B cell (primary cell): ENCODE results near the gene PAFAH1B2. TPM values are rescaled to one million over a fixed set of nuclear protein-coding genes. Genes with fewer than 3 reads are reported as not detected.

Experiments used
- ATAC-seq: fragments of 200-7000 bp; cut with Tn5 transposase; one replicate; pipeline ENCODE4 v1.10.0; 2021; ENCODE audit warnings: low read depth, mild to moderate bottlenecking, moderate number of reproducible peaks, moderate library complexity
- CTCF ChIA-PET: fragments of 350-600 bp; sonication (Branson Sonifier 250); formaldehyde crosslinking; loops from one replicate; lab custom pipeline; 2021; ENCODE audit warnings: antibody characterized with exemption, inconsistent platforms; lab: Charles Lee
- POLR2A ChIA-PET: fragments of 350-600 bp; sonication (Branson Sonifier 250); formaldehyde crosslinking; loops from one replicate; lab custom pipeline; 2021; ENCODE audit warnings: antibody characterized with exemption; lab: Charles Lee
- DNase-seq: peaks from one replicate; pipeline ENCODE4 v3.0.0; 2013
- H2AFZ ChIP-seq: 2 replicates; pipeline ENCODE4 v1.6.1; 2012; ENCODE audit warnings: mild to moderate bottlenecking, low read depth, low read length; ENCODE audit not compliant: insufficient read depth, poor library complexity, severe bottlenecking
- H3K27ac ChIP-seq, 2 donors: 1 replicate in 1 of 2; 2 replicates in 1 of 2; pipeline ENCODE4 v1.5.1; 2012 to 2013; ENCODE audit warnings: low read length in 2 of 2, mild to moderate bottlenecking in 2 of 2, moderate library complexity in 1 of 2
- H3K27me3 ChIP-seq, 4 experiments: fragments of 200-600 bp in 1 of 4; sonication (generic) in 1 of 4; replicated peaks in 1 of 4; 1 replicate in 2 of 4; 2 replicates in 2 of 4; pipeline versions ENCODE4 v1.6.1 to v1.7.0; 2013 to 2016; ENCODE audit warnings: low read length in 3 of 4, mild to moderate bottlenecking in 2 of 4, mixed read lengths in 1 of 4, moderate library complexity in 1 of 4; ENCODE audit not compliant: insufficient read depth in 4 of 4, control insufficient read depth in 3 of 4; ENCODE audit errors: control extremely low read depth in 1 of 4
- H3K36me3 ChIP-seq, 2 experiments: replicated peaks in 1 of 2; 1 replicate in 1 of 2; 2 replicates in 1 of 2; pipeline versions ENCODE4 v1.6.1 to v1.7.1; 2013; ENCODE audit warnings: low read length in 1 of 2; ENCODE audit not compliant: insufficient read depth in 2 of 2, control insufficient read depth in 1 of 2; ENCODE audit errors: control extremely low read depth in 1 of 2, extremely low read depth in 1 of 2
- H3K4me1 ChIP-seq, 2 donors: fragments of 200-600 bp in 1 of 2; sonication (generic) in 1 of 2; 1 replicate in 1 of 2; 2 replicates in 1 of 2; pipeline versions ENCODE4 v1.5.1 to v1.6.1; 2013 to 2017; ENCODE audit warnings: low read length in 2 of 2; ENCODE audit not compliant: control insufficient read depth in 2 of 2, insufficient read depth in 2 of 2
- H3K4me2 ChIP-seq: replicated peaks from 2 replicates; pipeline ENCODE3; 2012; ENCODE audit warnings: mild to moderate bottlenecking, low read depth, low read length; ENCODE audit not compliant: poor library complexity, severe bottlenecking
- H3K4me3 ChIP-seq, 5 experiments: fragments of 200-600 bp in 1 of 5; sonication (generic) in 1 of 5; 1 replicate in 3 of 5; 2 replicates in 2 of 5; pipeline versions ENCODE4 v1.5.1 to v1.7.0; 2011 to 2016; ENCODE audit warnings: low read length in 4 of 5, mild to moderate bottlenecking in 4 of 5, low read depth in 2 of 5, control low read depth in 1 of 5, moderate library complexity in 1 of 5; ENCODE audit not compliant: insufficient read depth in 1 of 5; ENCODE audit errors: control extremely low read depth in 1 of 5, extremely low read depth in 1 of 5
- H3K79me2 ChIP-seq: fragments of 200-600 bp; sonication (generic); one replicate; pipeline ENCODE4 v1.6.0; 2016; ENCODE audit warnings: low read length; ENCODE audit not compliant: control insufficient read depth, insufficient read depth
- H3K9ac ChIP-seq: fragments of 200-600 bp; sonication (generic); 2 replicates; pipeline ENCODE4 v1.6.1; 2017; ENCODE audit warnings: mild to moderate bottlenecking, low read length, moderate library complexity
- H3K9me3 ChIP-seq, 3 donors: one replicate each; pipeline versions ENCODE4 v1.6.1 to v1.7.1; 2013; ENCODE audit warnings: low read length in 2 of 3; ENCODE audit not compliant: control insufficient read depth in 2 of 3, insufficient read depth in 1 of 3; ENCODE audit errors: control extremely low read depth in 1 of 3
- H4K20me1 ChIP-seq: 2 replicates; pipeline ENCODE4 v1.6.0; 2012; ENCODE audit warnings: mild to moderate bottlenecking, low read length; ENCODE audit not compliant: insufficient read depth, control insufficient read depth, poor library complexity, severe bottlenecking
- H3K27ac Mint-ChIP-seq: one replicate; pipeline ENCODE4 v1.8.0; 2021; ENCODE audit warnings: mixed read lengths
- H3K27me3 Mint-ChIP-seq: one replicate; pipeline ENCODE4 v1.8.0; 2021; ENCODE audit warnings: mixed read lengths
- H3K4me1 Mint-ChIP-seq: one replicate; pipeline ENCODE4 v1.8.0; 2021; ENCODE audit warnings: mixed read lengths
- H3K4me3 Mint-ChIP-seq: one replicate; pipeline ENCODE4 v1.8.0; 2021; ENCODE audit warnings: mixed read lengths
- H3K9me3 Mint-ChIP-seq: one replicate; pipeline ENCODE4 v1.8.0; 2022; ENCODE audit warnings: mixed read lengths; ENCODE audit not compliant: insufficient read depth
- EZH2 ChIP-seq: IDR thresholded peaks from 2 replicates; pipeline ENCODE4 v1.6.1; 2012; ENCODE audit warnings: borderline replicate concordance, low read depth, mild to moderate bottlenecking, moderate library complexity, low read length; ENCODE audit not compliant: insufficient read depth, poor library complexity, severe bottlenecking
- WGBS: methylation state at CpG from one replicate; pipeline ENCODE4 v1.1.5; 2013; ENCODE audit warnings: missing lambda C conversion rate; ENCODE audit not compliant: insufficient coverage; 5-methylcytosine and 5-hydroxymethylcytosine counted together
- intact Hi-C: fragments of 100-400 bp; cut with micrococcal nuclease; formaldehyde crosslinking; loops from one replicate; pipeline ENCODE4 v1.10.0; 2022
- polyA plus RNA-seq: library from polyadenylated mRNA; depleted of rRNA; stranded (reverse); fragments of >200 nt; gene quantifications from 2 replicates; pipeline ENCODE4 v1.2.3, GENCODE V29; 2012
- total RNA-seq, 2 donors: library from RNA; stranded (reverse); fragments of 120-200 nt in 1 of 2; gene quantifications; 1 replicate in 1 of 2; 2 replicates in 1 of 2; pipeline versions ENCODE4 v1.2.3 to v1.2.4, GENCODE V29; 2013 to 2022
- TF ChIP-seq, protein P1 (sequence below): fragments of 200-600 bp; IDR thresholded peaks from one replicate; pipeline ENCODE4 v1.8.0; 2022; ENCODE audit warnings: antibody characterized with exemption, mild to moderate bottlenecking

Gene PAFAH1B2
- total and polyA plus RNA-seq, 2 donors (not counting 1 experiment from before 2014, with no cell fraction given): 10.7 to 103 TPM

DNA sequence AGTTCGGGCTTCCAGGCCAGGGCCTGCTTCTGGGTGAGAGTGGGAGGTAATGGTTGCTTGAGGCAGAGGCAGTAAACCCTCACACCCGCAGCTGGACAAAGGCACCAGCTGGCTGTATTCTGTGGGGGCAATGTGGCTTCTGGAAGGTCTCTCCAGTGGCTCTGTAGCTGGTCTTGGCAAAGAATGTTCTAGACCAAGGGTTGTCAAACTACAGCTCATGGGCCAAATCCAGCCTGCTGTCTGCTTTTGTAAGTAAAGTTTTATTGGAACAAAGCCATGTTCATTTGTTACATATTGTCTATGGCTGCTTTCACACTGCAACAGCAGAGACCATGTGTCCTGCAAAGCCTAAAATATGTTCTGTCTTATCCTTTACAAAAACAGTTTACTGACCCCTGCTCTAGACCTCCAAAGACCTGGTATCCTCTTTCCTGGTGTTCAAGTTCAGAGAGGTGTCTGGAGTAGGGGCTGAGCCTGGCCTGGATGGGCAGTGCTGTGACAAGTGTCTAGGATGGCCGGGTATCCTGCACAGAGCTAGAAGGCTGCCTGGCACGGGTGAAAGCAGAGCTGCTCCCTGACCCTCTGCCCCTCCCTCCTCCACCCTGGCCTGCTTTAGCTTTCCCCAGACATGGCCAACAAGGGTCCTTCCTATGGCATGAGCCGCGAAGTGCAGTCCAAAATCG, 58.4 kb downstream of the PAFAH1B2 start:
- no peaks in the 10 kb centered on the region for H3K27me3 ChIP-seq
- H3K4me1 Mint-ChIP-seq: peaks cover 26% of the 10 kb centered on the region
- H3K4me3 ChIP-seq: no peak overlapping the region
- TF ChIP-seq, protein P1, sequence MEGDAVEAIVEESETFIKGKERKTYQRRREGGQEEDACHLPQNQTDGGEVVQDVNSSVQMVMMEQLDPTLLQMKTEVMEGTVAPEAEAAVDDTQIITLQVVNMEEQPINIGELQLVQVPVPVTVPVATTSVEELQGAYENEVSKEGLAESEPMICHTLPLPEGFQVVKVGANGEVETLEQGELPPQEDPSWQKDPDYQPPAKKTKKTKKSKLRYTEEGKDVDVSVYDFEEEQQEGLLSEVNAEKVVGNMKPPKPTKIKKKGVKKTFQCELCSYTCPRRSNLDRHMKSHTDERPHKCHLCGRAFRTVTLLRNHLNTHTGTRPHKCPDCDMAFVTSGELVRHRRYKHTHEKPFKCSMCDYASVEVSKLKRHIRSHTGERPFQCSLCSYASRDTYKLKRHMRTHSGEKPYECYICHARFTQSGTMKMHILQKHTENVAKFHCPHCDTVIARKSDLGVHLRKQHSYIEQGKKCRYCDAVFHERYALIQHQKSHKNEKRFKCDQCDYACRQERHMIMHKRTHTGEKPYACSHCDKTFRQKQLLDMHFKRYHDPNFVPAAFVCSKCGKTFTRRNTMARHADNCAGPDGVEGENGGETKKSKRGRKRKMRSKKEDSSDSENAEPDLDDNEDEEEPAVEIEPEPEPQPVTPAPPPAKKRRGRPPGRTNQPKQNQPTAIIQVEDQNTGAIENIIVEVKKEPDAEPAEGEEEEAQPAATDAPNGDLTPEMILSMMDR: no peak
- TF ChIP-seq EZH2: no peak
- H2AFZ ChIP-seq: no peak overlapping the region
- H3K4me2 ChIP-seq: no peak overlapping the region
- H3K4me1 ChIP-seq: peaks cover 15 to 35% of the 10 kb centered on the region in 2 donors
- H3K9ac ChIP-seq: no peak overlapping the region
- peaks cover 11% of the 10 kb centered on the region for H4K20me1 ChIP-seq
- H3K9me3 Mint-ChIP-seq: no peaks in the 10 kb centered on the region
- CTCF ChIA-PET: interaction anchor here (0.6 to 1.6 kb wide), 2 partner anchors 19 to 23 kb away, joined by 3 to 8 read pairs; partner anchors contain the start of gene SIDT2
- WGBS: 92% methylated on average over 6 of the region's 7 CpGs
- H3K27me3 Mint-ChIP-seq: no peaks in the 10 kb centered on the region
- H3K27ac Mint-ChIP-seq: peak overlapping the region; percentile 65
- ATAC-seq (no peak), DNase-seq (no peak)
- no peaks in the 10 kb centered on the region for H3K79me2 ChIP-seq
- POLR2A ChIA-PET: interaction anchor here (1.1 kb wide), 1 partner anchor 13 kb away, joined by 5 read pairs; no protein-coding TSS in a partner anchor
- H3K27ac ChIP-seq: peak overlapping the region in 1 of 2 donors; percentile 68
- peaks cover 0 to 55% of the 10 kb centered on the region in 2 experiments for H3K36me3 ChIP-seq
- no peaks in the 10 kb centered on the region for H3K9me3 ChIP-seq
- intact Hi-C loops: no loop called here
- H3K4me3 Mint-ChIP-seq: no peak overlapping the region

DNA sequence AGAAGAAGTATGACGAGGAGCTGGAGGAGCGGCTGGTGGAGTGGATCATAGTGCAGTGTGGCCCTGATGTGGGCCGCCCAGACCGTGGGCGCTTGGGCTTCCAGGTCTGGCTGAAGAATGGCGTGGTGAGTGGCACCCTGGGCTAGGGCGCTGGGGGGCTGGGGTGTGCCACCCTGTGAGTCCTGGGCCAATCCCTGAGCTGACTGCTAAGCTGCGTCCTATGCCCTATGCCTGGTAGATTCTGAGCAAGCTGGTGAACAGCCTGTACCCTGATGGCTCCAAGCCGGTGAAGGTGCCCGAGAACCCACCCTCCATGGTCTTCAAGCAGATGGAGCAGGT, 59.0 kb downstream of the PAFAH1B2 start:
- Histone ChIP-seq H3K4me1 (peaks cover 15 to 30% of the 10 kb centered on the region in 2 donors), H3K27ac (no peak overlapping the region), H3K27me3 (no peaks in the 10 kb centered on the region), H3K79me2 (no peaks in the 10 kb centered on the region), H3K4me2 (no peak overlapping the region), H3K9ac (no peak overlapping the region), H4K20me1 (peaks cover 11% of the 10 kb centered on the region), H3K36me3 (peaks cover 0 to 50% of the 10 kb centered on the region in 2 experiments), H3K4me3 (no peak overlapping the region), H3K9me3 (no peaks in the 10 kb centered on the region), H2AFZ (no peak overlapping the region)
- DNase-seq (no peak), ATAC-seq (no peak)
- Mint-ChIP-seq H3K4me1 (peaks cover 21% of the 10 kb centered on the region), H3K27ac (peak overlapping the region; percentile 59), H3K9me3 (no peaks in the 10 kb centered on the region), H3K27me3 (no peaks in the 10 kb centered on the region), H3K4me3 (no peak overlapping the region)
- WGBS: over 99% methylated on average over 10 of the region's 10 CpGs
- ChIA-PET POLR2A (interaction anchor here (0.6 kb wide), 1 partner anchor 340 kb away, joined by 6 read pairs; no protein-coding TSS in a partner anchor), CTCF (interaction anchor here (0.9 to 1.6 kb wide), 2 partner anchors 23 to 24 kb away, joined by 3 to 8 read pairs; partner anchors contain the start of gene SIDT2)
- intact Hi-C loops: no loop called here
- TF ChIP-seq EZH2: no peak
